ENCODE data around the gene BCCIP.

DNA sequence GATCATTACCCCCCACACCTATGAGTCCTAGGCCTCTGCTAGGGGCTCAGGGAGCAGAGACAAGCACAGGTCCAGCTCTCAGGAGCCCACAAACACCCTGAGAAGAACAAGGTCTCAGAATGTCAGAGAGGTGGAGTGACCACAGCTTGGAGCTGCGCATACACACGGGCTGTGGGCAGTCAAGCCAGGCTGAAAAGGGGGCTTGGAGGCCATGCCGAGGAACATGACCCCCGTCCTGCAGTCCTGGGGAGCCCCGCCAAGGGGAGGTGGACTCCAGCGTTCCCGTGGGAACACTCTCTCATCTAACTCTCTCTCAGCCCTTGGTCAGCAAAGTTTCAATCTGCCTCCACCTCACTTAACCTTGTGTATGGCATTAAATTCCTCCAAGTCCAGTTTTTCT, 39.9 kb upstream of the BCCIP start:
- TF ChIP-seq, protein P1, sequence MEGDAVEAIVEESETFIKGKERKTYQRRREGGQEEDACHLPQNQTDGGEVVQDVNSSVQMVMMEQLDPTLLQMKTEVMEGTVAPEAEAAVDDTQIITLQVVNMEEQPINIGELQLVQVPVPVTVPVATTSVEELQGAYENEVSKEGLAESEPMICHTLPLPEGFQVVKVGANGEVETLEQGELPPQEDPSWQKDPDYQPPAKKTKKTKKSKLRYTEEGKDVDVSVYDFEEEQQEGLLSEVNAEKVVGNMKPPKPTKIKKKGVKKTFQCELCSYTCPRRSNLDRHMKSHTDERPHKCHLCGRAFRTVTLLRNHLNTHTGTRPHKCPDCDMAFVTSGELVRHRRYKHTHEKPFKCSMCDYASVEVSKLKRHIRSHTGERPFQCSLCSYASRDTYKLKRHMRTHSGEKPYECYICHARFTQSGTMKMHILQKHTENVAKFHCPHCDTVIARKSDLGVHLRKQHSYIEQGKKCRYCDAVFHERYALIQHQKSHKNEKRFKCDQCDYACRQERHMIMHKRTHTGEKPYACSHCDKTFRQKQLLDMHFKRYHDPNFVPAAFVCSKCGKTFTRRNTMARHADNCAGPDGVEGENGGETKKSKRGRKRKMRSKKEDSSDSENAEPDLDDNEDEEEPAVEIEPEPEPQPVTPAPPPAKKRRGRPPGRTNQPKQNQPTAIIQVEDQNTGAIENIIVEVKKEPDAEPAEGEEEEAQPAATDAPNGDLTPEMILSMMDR (IDR thresholded peaks at IDR 0.05) = no peak
- TF ChIP-seq EP300 (IDR thresholded peaks at IDR 0.05) = no peak

Data from esophagus muscularis mucosa (tissue), 3 donors.